HepG2 (cell line): ENCODE data around the gene SLFN14. TPM values are rescaled to one million over a fixed set of nuclear protein-coding genes. Genes with fewer than 3 reads are reported as not detected.

ENCODE experiments used
- ADNP ChIP-seq: sonication (generic); formaldehyde crosslinking; IDR thresholded peaks from 2 replicates; pipeline ENCODE4 v1.4.0; 2020; ENCODE audit warnings: missing genetic modification reagents
- ARID2 ChIP-seq: sonication (generic); formaldehyde crosslinking; IDR thresholded peaks from 2 replicates; pipeline ENCODE4 v1.8.1; 2022; ENCODE audit warnings: mild to moderate bottlenecking, missing genetic modification reagents, borderline replicate concordance
- EHMT2 ChIP-seq: fragments of 200-600 bp; sonication (generic); IDR thresholded peaks from 2 replicates; pipeline ENCODE4 v1.7.0; 2017; ENCODE audit warnings: antibody characterized with exemption, low read depth, low read length, borderline replicate concordance
- ELF1 ChIP-seq: sonication (generic); formaldehyde crosslinking; IDR thresholded peaks from 2 replicates; pipeline ENCODE4 v1.4.0; 2020; ENCODE audit warnings: missing genetic modification reagents
- MNT ChIP-seq: fragments of 450-650 bp; IDR thresholded peaks from 2 replicates; pipeline ENCODE4 v1.6.1; 2016
- PRPF4 ChIP-seq: fragments of 200-400 bp; formaldehyde crosslinking; IDR thresholded peaks from 2 replicates; pipeline ENCODE4 v1.6.1; 2016; ENCODE audit warnings: low read length, low read depth; ENCODE audit not compliant: poor library complexity, severe bottlenecking
- TCF7 ChIP-seq: sonication (generic); IDR thresholded peaks from 2 replicates; pipeline ENCODE4 v1.6.1; 2016; ENCODE audit warnings: antibody characterized with exemption, low read depth
- ZBTB21 ChIP-seq: sonication (generic); formaldehyde crosslinking; IDR thresholded peaks from 2 replicates; pipeline ENCODE4 v1.4.0; 2020; ENCODE audit warnings: missing genetic modification reagents
- ZFP41 ChIP-seq: sonication (generic); formaldehyde crosslinking; IDR thresholded peaks from 2 replicates; pipeline ENCODE4 v1.4.0; 2020; ENCODE audit warnings: mild to moderate bottlenecking, missing genetic modification reagents, borderline replicate concordance
- ZHX1 ChIP-seq: sonication (generic); formaldehyde crosslinking; IDR thresholded peaks from 2 replicates; pipeline ENCODE4 v1.8.1; 2022; ENCODE audit warnings: low read depth, mild to moderate bottlenecking, missing genetic modification reagents
- ZNF33A ChIP-seq: sonication (generic); formaldehyde crosslinking; IDR thresholded peaks from 2 replicates; pipeline ENCODE4 v1.5.1; 2020; ENCODE audit warnings: missing genetic modification reagents, mild to moderate bottlenecking, moderate library complexity, borderline replicate concordance
- ZNF354B ChIP-seq: sonication (generic); formaldehyde crosslinking; IDR thresholded peaks from 2 replicates; pipeline ENCODE4 v1.8.0; 2022; ENCODE audit warnings: mild to moderate bottlenecking, missing genetic modification reagents
- ZNF383 ChIP-seq: sonication (generic); formaldehyde crosslinking; IDR thresholded peaks from 2 replicates; pipeline ENCODE4 v1.4.0; 2020; ENCODE audit warnings: missing genetic modification reagents, mild to moderate bottlenecking, borderline replicate concordance
- ZNF431 ChIP-seq: sonication (generic); formaldehyde crosslinking; IDR thresholded peaks from 2 replicates; pipeline ENCODE4 v1.9.0; 2022; ENCODE audit warnings: missing genetic modification reagents, low read depth, mild to moderate bottlenecking, borderline replicate concordance
- ZNF713 ChIP-seq: sonication (generic); formaldehyde crosslinking; IDR thresholded peaks from 2 replicates; pipeline ENCODE4 v1.4.0; 2020; ENCODE audit warnings: mild to moderate bottlenecking, missing genetic modification reagents
- ZNF75D ChIP-seq: sonication (generic); formaldehyde crosslinking; IDR thresholded peaks from 2 replicates; pipeline ENCODE4 v1.8.1; 2023; ENCODE audit warnings: missing genetic modification reagents, mild to moderate bottlenecking, borderline replicate concordance
- polyA plus RNA-seq, 8 experiments: library from polyadenylated mRNA; depleted of rRNA in 3 of 8; stranded (reverse) in 7 of 8; unstranded in 1 of 8; fragments of >200 nt; fragmentation: Illumina TruSeq in 4 of 8; extraction: Trizol in 4 of 8; gene quantifications; 2 replicates each; pipeline versions ENCODE4 v1.2.1 to v1.2.3, GENCODE V29; 2011 to 2016; ENCODE audit warnings: low read depth in 4 of 8, missing spikeins in 1 of 8, mixed read lengths in 1 of 8; ENCODE audit not compliant: insufficient read depth in 1 of 8
- total RNA-seq, 5 experiments: library from RNA; depleted of rRNA; stranded (reverse); fragments of >200 nt; fragmentation: Illumina TruSeq; extraction: Trizol; gene quantifications; 2 replicates each; pipeline ENCODE4 v1.2.3, GENCODE V29; 2016; ENCODE audit warnings: low read depth in 1 of 5
- TF ChIP-seq, protein P1 (sequence below): sonication (generic); formaldehyde crosslinking; IDR thresholded peaks from 2 replicates; pipeline ENCODE4 v1.4.0; 2020; ENCODE audit warnings: missing genetic modification reagents
- TF ChIP-seq, protein P2 (sequence below): sonication (generic); formaldehyde crosslinking; IDR thresholded peaks from 2 replicates; pipeline ENCODE4 v1.4.0; 2020; ENCODE audit warnings: missing genetic modification reagents
- TF ChIP-seq, protein P3 (sequence below): IDR thresholded peaks from 2 replicates; pipeline ENCODE4 v1.6.1; 2016; ENCODE audit warnings: missing genetic modification reagents, missing compliant biosample characterization
- TF ChIP-seq, protein P4 (sequence below): sonication (generic); formaldehyde crosslinking; IDR thresholded peaks from 2 replicates; pipeline ENCODE4 v1.5.0; 2020; ENCODE audit warnings: missing genetic modification reagents

The SLFN14 gene
- total and polyA plus RNA-seq, 2 of the 13 experiments (the other 11 are each of a cell fraction or from before 2014, with no cell fraction given) = not detected

DNA sequence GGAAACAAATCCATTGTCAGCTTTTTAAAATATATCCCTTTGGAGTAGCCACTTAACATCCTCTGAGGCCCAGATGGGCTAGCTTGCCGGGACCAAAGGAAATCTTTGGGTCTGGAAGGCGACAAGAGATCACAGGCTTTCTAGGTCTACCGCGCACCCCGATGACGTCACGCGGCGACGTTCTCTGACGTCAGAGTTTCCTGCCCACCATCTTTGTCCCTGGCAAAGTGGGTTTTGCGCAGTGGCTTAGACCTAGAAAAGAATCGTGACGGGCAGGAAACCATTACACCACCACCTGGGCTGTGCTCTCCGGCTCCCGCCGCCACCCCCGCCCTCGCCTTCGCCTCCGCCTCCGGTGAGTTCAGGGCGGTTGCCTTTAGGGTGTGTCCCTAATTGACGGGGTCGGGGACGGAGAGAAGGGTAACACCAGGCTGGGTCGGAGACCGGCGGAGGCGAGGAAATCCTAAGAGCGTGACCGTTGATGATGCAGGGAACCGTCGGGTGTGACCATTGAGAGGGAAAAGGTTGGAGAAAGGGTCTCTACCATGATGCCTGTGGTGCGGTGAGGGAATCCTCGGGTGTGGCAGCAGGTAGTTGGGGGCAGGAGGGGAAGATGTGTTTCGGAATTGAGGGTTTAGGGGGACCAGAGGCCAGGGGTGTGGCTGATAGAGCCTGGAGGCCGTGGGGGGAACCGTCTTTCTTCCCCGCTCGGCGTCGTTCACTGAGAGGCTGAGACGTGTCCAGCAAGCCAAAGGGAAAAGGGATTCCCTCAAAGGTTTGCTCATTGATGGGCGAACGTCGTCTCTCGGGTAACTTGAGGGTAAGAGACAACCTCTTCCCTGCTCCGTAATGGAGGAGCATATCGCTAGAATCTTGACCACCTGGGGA, 26.7 kb upstream of the SLFN14 start, which contains the start of gene AP2B1 (continued):
- TF ChIP-seq ELF1 (CRISPR knock-in tag) (peak; percentile 94), ZNF354B (no peak), ZNF383 (CRISPR knock-in tag) (no peak), ZNF713 (CRISPR knock-in tag) (no peak), MNT (no peak), ZNF75D (CRISPR knock-in tag) (no peak), ARID2 (CRISPR knock-in tag) (no peak), ZHX1 (peak; percentile 100), ZBTB21 (CRISPR knock-in tag) (peak; percentile 100), TCF7 (peak; percentile 26; the same call in 1 of the 2 replicates), EHMT2 (peak; percentile 91; the same call in 1 of the 2 replicates), ZFP41 (no peak), ADNP (CRISPR knock-in tag) (no peak), PRPF4 (no peak), ZNF431 (no peak), ZNF33A (CRISPR knock-in tag) (no peak)
- TF ChIP-seq, protein P1, sequence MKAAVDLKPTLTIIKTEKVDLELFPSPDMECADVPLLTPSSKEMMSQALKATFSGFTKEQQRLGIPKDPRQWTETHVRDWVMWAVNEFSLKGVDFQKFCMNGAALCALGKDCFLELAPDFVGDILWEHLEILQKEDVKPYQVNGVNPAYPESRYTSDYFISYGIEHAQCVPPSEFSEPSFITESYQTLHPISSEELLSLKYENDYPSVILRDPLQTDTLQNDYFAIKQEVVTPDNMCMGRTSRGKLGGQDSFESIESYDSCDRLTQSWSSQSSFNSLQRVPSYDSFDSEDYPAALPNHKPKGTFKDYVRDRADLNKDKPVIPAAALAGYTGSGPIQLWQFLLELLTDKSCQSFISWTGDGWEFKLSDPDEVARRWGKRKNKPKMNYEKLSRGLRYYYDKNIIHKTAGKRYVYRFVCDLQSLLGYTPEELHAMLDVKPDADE (CRISPR knock-in tag) = no peak
- TF ChIP-seq, protein P2, sequence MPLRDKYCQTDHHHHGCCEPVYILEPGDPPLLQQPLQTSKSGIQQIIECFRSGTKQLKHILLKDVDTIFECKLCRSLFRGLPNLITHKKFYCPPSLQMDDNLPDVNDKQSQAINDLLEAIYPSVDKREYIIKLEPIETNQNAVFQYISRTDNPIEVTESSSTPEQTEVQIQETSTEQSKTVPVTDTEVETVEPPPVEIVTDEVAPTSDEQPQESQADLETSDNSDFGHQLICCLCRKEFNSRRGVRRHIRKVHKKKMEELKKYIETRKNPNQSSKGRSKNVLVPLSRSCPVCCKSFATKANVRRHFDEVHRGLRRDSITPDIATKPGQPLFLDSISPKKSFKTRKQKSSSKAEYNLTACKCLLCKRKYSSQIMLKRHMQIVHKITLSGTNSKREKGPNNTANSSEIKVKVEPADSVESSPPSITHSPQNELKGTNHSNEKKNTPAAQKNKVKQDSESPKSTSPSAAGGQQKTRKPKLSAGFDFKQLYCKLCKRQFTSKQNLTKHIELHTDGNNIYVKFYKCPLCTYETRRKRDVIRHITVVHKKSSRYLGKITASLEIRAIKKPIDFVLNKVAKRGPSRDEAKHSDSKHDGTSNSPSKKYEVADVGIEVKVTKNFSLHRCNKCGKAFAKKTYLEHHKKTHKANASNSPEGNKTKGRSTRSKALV = no peak
- TF ChIP-seq, protein P3, sequence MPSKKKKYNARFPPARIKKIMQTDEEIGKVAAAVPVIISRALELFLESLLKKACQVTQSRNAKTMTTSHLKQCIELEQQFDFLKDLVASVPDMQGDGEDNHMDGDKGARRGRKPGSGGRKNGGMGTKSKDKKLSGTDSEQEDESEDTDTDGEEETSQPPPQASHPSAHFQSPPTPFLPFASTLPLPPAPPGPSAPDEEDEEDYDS (CRISPR knock-in tag) = peak; percentile 61; the same call in 1 of the 2 replicates
- TF ChIP-seq, protein P4, sequence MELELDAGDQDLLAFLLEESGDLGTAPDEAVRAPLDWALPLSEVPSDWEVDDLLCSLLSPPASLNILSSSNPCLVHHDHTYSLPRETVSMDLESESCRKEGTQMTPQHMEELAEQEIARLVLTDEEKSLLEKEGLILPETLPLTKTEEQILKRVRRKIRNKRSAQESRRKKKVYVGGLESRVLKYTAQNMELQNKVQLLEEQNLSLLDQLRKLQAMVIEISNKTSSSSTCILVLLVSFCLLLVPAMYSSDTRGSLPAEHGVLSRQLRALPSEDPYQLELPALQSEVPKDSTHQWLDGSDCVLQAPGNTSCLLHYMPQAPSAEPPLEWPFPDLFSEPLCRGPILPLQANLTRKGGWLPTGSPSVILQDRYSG = no peak
